Measurements from ENCODE around the gene SOX5.

Gene SOX5

DNA sequence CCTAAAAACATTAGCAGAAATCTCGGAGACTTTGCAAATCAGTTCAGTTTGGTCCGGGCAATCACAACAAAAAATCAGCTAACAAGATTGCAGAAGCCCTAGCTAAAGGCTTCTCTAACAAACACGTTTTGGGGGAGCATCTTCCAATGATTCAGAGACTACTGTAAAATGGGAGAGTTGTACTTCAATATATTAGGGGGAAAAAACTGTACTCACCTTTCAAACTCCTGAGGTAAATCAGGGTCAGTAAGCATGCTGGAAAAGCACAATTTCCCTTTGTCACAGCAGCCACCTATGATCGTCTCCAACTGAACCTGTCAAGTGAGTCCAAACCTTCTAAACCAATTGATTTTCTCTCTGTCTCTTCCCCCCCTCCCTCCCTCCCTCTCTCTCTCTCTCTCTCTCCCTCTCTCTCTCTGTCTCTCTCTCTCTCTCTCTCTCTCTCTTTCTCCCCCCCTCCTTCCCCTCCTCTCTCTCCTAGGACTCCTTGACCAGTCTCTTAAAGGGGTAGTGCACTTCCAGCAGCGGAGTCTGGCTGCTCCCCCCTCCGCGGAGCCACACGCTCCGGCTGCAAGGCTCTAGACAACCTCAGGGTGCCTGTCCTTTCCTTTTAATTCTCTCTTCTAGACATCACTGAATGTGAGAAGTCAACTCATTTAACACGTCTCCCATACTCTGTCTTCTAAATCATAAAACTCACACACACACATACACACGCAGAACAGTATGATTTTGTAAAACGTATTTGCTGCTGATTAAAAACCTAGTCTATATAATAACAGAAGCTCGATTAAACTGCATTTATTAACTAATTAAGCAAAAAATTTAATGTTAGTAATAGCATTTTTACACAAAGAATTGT, at the start of gene SOX5:
Gene SOX5, minus strand, starts transcription at position 323 of the 862 bp plus-strand sequence. Its CDS starts 69 bp downstream, at position 254.
- no peak for DNase-seq (ENCODE audit: low read depth in 2 of 2, low spot score in 1 of 2)

DNA sequence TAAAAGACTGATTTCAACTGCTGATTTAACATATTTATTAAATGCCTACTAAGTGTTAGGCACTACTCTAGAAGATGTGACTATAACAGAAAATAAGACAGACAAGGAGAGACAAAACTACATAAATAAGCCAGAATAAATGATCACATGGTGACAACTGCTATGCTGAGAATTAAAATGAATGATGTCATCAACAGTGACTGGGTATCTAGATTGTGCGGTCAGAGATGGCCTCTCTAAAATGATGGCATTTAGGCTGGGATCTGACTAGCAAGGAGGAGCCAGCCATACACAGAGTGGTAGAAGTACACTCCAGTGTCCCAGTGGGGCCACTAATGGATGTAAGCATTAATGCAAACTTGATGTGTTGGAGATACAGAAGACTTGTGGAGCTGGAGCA, 37.6 kb upstream of the SOX5 start:
- no peak for DNase-seq (ENCODE audit: low read depth in 2 of 2, low spot score in 1 of 2)

DNA sequence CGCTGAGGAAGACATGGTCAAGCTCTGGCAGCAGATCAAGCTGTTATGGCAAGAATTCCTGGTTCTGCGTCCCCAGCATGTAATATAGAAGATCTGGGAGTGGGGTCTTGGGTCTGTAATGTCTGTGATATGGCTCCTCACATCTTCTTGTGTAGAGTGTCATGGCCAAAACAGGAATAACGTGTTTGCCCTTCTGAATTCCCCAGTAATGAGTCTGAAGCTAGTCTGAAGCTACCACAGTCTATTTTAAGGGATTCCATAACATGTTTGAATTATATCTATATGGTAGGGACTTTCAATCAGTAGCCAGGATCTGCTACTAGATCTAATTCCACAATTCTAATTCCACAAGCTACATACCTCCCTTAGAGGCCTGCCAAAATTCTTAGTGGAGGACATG, 31.4 kb upstream of the SOX5 start:
- no peak for DNase-seq (ENCODE audit: low read depth in 2 of 2, low spot score in 1 of 2)

DNA sequence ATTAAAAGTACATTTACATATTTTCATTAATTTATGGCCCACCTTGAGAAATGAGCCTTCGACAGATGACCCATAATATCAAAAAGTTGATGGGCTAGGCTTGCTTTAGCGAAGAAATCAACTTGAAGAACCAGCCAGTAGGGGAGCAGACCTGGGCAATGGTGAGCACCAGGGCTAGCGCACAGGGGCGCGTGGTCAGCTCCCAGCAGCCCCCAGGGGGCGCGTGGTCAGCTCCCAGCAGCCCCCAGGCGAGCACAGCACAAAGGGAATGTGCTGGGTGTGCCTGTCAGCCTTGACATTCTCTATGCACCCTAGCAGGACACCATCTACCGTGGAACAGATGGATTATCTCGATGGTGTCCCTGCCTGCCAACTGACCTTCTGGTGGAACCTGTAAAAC, 15.3 kb upstream of the SOX5 start:
- DNase-seq (ENCODE audit: low read depth in 2 of 2, low spot score in 1 of 2) = no peak

DNA sequence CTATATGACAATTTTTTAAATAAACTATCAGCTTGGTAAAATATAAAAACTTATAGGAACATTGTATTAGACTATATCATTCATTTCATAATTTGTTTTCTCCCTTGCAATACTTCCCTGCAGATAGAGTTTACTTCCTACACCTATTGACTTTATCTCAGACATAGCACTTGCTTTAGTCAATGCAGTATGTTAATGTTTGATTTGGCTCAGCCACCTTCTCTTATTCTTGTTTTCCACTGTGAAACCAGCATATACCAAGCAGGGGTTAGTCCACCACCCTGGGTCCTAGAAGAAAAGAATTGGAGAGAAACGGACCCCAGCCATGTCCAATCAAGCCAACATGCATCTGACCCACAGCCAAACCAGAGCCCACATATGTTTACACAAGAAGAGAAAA, 10.4 kb upstream of the SOX5 start:
- no peak for DNase-seq (ENCODE audit: low read depth in 2 of 2, low spot score in 1 of 2)

DNA sequence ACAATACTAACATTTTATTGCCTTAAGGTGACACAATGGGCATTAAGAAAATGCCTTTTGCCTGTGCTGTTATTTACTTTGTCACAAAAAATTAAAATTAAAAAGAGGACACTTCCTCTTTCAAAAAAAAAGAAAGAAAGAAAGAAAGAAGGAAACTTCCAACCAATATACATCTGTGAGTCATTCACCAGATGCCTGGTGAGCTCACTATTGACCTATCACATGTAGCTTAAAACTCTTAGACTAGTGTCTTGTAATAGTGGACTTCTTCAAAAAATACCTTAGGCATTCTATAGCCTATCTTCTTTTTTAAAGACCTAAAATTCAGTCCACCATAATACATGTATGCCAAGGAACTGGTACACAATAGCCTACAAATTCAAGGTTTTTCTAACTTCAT, 4.9 kb upstream of the SOX5 start:
- DNase-seq (ENCODE audit: low read depth in 2 of 2, low spot score in 1 of 2) = no peak

DNA sequence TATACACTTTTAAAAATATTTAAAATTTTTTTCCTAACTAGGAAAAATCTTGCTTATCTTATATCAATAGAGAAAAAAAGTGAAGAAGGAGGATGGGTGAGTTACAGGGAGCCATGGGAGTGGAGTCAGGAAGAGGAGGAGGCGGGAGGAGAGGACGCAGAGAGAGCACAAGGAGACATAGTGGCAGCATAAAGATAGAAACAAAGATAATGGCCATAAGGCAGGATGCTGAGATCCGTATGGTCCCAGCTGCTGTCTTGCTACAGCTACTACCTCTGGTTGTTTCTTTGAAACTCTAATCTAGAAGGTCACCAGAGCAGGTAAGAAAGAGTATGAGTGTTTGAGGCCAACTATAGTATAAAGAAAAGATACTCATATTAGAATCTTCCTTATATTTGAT, 2.6 kb upstream of the SOX5 start:
- no peak for DNase-seq (ENCODE audit: low read depth in 2 of 2, low spot score in 1 of 2)

DNA sequence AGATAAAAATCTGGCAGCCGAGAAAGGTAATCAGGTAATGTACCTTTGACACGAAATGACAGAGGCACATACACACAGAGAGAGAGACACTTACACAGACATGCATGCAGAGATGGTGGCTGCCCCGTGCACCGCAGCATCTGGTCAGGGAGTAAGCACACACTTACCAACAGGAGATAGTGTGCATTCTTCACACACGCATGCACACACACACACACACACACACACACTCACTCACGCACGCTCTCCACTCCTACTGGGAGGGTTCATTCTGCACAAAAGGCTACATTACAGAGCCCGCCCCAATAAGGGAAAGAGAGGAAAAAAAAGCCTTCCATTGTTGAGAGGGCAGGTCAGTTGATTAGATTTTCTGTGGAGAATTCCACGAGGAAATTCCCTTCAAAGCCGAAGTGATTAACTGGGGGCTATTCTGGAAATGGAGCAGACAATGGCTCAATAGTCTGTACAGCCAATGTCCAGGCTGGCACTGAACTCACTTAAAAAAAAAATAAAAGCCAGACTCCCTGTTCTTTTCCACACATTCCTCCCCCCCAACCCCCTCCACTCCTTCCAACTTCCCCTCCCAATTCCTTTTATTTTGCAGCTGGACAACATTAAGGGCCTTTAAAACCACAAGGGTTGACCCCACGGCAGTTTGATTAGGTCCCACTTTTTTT, 1.4 kb upstream of the SOX5 start:
- DNase-seq (ENCODE audit: low read depth in 2 of 2, low spot score in 1 of 2) = no peak

DNA sequence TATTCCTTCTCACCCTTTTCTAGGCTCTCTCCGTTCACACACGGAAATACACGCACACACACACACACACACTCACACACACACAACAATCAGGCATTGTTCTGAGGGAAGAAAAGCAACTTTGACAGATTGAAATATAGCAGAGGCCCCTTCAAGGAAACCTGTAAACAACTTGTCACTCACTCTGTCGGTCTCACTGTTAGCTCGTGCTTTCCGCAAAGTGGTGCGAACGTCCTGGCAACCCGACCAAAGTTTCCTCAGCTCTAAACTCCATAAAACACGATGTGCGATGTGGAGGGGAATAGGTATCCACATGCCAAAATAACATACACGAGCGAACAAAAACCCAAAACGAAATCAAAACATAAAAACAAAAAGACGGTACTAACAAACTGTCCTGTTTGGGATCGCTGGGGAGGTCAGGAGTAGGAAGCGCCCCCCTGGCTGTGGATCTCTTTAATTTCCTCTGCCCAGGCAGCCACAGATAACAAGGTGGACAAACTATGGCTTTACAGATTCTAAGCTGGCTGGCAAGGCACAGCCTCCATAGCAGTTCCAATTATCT, 822 bp upstream of the SOX5 start:
- no peak for DNase-seq (ENCODE audit: low read depth in 2 of 2, low spot score in 1 of 2)

DNA sequence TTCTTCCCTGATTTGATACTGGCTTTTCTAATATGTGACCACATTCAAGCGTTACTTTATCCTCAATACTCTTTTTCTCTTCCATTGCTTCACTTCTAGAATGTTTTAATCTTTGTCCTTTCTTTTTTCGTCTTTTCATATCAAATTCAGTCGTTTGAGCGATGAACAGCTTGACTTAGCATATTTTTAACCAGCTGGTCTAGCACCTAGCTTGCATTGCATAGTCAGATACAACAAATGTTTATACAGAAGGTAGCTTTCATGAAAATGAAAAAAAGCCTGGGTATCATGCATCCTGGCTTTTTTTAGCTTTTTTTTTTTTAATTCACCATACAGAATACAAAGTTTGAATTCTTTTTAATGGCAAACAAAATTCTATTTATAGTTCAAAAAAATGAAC, 1.2 kb downstream of the SOX5 start:
- DNase-seq (ENCODE audit: low read depth in 2 of 2, low spot score in 1 of 2) = no peak

DNA sequence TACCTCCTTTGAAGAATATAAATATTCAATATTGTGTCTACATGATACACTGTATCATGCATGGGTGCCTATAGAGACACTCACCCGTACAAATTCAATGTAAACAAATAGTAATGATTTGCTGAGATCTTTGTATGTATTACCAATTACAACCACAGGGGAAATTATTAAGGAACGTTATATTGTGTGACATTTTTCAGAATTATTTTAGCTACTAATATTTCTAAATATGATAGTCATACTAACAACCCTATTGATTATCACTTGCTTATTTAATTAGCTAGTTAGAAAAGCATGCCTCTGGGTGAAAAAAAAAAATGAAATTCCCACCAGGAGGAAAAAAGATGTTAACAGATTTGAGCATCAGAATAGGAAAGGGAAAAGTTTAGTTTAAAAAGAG, 2.1 kb downstream of the SOX5 start:
- DNase-seq (ENCODE audit: low read depth in 2 of 2, low spot score in 1 of 2) = no peak

DNA sequence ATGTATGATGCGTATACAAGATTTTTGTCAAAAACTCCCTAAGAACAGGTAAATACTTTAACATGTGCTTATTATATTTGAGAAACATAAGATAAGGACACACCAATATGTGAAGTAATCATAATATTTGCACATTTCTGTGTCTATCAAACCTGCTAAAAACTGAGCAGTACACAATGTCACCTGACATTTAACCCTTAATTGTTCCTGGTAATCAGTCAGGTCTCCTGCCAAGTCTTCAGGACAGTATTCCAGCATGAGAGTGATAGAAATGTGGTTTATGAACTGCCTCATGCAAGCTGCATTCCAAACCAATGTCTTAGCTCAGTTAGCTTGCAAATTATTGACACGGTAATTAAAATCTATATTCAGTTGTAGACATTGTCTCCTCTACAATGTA, 4.2 kb downstream of the SOX5 start:
- DNase-seq (ENCODE audit: low read depth in 2 of 2, low spot score in 1 of 2) = no peak

DNA sequence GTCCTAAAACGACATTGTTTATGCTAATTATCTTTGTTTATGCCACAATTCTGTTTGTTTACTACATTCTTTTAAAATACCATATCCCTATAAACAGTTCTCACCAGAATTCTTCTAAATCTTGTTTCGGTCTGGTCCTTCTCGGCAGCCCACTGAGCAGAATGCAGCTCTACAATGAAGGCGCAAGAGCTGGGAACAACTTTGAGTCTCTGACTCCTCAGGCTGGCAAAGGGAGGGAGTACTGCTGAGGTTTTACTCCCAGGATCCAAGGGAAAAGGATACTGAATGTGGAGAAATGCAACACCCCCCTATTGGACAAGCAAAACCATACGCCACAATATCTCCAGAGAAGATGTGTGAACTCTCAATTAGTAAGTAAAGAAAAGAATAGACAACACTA, 5.4 kb downstream of the SOX5 start:
- no peak for DNase-seq (ENCODE audit: low read depth in 2 of 2, low spot score in 1 of 2)

DNA sequence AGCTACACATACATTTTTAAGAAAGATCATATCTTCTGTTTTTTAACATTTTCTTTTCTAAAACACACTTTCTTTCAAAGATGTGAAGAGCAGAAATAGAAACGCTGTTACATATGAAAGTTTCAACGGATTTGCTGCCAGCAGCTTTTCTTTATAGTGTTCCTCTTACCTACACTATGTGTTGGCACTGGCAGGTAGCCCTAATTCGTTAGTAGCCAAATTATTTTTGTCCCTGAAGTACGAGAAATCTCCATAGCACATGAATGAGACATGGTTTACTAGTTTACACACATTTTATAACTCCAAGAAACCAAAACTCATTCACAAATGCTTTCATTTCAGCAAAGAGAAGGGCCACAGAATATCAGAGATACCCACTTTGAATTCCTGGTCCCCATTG, 6.6 kb downstream of the SOX5 start:
- no peak for DNase-seq (ENCODE audit: low read depth in 2 of 2, low spot score in 1 of 2)

DNA sequence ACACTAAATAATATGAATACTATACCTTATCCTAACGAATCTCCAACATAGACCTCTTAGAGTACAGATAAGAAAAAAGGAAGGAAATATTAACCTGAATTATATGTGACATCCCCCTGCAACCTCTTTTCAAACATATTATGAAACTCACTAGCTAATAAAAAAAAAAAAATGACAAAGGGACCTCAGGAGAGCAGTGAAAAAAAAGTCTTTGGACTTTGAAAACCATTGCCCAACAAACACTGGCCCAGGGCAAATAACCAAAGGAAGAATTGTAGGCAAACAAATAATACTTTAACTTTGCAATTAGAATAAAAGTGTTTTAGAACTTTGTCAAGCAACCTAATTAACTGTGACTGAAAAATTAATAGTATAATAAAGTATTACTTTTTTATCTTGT, 7.7 kb downstream of the SOX5 start:
- no peak for DNase-seq (ENCODE audit: low read depth in 2 of 2, low spot score in 1 of 2)

DNA sequence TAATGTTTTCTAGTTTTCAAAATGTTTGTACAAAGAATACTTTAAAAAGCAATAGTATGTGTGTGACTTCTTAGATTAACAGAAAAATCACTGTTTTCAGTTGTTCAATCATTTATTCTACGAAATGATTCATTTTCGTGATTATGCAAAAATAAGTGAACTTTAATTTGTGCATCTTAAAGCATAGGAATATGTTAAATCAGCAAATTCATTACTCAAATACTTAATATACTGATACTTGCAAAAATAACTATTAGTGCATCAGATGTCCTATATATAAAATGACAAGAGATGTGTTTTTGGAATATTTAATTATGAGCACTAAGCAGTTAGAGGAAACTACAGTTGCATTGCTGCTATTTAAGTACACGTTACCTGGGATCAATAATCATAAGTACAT, 11.0 kb downstream of the SOX5 start:
- no peak for DNase-seq (ENCODE audit: low read depth in 2 of 2, low spot score in 1 of 2)

DNA sequence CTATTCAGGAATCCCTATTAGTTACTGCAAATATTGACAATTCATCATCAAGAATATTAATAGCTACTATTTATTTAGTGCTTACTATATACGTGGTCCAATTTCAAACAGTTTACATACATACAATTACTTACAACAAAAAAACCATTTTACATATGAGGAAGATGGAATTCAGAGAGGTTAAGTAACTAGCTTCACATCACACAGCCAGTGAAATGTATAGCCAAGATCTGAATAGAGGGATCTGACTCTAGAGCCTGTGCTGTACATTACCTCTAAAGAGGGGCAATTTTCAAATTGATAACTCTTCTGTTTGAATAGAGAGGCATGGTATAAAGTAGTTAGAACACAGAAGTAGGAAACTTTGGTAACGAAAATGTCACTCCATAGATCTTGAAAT, 18.3 kb downstream of the SOX5 start:
- no peak for DNase-seq (ENCODE audit: low read depth in 2 of 2, low spot score in 1 of 2)

DNA sequence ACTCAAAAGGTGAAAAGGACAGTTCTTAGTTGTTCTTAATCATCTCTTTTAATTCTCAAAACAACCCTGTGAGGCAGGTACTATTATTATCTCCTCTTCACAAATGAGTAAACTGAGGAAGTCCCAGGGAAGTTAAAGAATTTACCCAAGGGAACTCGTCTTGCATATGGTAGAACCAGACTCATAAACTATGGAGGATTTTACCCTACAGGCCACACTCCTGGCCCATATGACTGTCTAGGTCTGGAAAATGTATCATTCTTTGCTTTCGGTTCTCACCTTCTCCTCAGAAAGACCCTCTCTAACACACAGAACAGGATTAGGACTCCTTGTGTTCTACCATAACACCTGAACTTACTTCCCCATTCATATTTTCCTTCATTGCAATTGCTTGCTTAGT, 18.9 kb downstream of the SOX5 start:
- no peak for DNase-seq (ENCODE audit: low read depth in 2 of 2, low spot score in 1 of 2)

DNA sequence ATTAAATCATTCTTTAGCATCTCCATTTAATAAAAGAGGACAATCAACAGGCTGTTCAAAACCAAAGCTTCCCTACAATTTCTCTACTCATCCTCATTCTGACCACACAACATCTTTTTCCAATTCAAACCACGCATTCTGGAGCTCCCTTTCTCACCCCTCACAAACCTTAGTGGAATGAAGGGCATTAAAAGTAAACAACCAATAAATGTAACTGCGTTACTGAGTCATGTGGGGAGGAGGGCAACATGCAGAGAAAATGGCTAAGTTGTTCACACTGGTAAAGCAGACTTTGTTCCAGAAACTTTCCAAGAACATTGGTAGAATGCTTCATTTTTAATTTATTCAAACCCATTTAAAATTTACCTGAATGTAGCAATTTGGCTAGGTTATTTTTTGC, 19.6 kb downstream of the SOX5 start:
- DNase-seq (ENCODE audit: low read depth in 2 of 2, low spot score in 1 of 2) = no peak

DNA sequence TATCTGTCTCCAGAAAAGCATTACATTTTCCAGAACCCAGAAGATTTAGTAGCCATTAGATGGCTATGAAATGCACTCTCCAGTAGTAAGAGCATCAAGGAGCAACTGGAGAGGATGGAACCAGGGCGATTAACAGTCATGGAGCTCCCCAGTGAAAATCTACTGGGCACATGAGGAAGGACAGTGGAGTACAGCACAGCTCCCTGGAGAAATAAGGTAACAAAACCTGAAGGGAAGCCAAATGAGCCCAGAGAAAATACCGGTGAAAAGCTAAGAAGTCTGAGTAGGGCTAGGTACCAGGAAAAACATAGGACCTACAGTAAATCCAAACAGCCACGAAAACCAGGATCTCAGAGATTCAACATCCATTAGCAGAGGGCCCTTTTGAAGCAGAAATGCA, 21.6 kb downstream of the SOX5 start:
- no peak for DNase-seq (ENCODE audit: low read depth in 2 of 2, low spot score in 1 of 2)

DNA sequence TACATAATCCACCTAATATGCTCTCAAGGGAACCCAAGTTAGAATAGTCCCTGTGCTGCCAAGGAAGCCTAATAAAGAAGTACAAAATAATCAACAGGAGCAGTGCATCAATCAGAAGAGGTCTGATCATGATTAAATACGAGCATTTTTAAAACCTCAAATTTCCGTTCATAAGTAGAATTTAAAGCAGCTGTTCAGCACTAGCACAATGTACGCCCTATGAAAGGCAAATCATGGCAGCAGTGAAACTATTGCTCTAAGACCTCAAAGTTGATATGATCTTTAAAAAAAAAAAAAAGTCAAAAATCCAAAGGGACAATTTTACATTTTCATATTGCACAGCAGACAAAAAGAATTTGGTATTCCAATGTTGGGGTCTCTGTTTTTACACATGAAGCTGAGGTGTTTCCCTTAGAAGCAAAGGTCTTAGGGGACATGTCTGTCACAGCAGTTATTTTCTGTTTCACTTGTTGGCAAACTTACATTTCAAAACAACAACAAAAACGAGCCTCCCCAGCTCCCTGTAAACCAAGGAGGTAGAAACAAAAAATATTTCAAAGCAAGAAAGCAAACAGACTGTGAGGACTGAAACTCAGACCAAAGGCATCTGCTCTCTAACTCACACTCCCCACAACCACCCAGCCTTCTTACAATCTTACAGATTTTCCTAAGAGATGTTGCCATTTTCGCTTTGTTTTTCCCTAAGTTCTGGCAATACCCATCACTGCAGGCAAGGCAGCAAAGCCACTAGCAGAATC, 28.2 kb downstream of the SOX5 start:
- DNase-seq (ENCODE audit: low read depth in 2 of 2, low spot score in 1 of 2) = no peak

DNA sequence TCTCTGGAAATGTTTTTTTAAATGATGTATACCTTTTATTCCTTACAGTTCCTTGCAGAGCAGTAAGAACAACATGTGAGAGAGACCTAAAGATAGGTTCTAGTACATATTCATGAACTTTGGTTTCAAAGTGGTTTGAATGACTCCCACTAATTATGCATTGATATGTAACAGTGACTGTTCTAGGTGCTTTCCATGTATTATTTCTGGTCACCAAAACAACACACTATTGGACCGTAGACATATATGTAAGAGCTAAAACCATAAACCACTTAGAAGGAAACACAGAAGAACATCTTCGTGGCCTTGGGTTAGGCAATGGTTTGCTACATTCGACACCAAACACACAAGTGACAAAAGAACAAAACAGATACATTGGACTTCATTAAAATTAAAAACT, 37.9 kb downstream of the SOX5 start:
- DNase-seq (ENCODE audit: low read depth in 2 of 2, low spot score in 1 of 2) = no peak

All from stimulated activated CD8-positive, alpha-beta memory T cell treated with anti-CD3 and anti-CD28 coated beads, Interleukin-4, amount 100 ng/mL, for 4 hours (primary cell).